ENCODE measurements around the gene KCNG4. TPM values are rescaled to one million over a fixed set of nuclear protein-coding genes. Genes with fewer than 3 reads are reported as not detected.

Gene KCNG4
- total RNA-seq, 1 donor from 2014 or later, result not detected

DNA sequence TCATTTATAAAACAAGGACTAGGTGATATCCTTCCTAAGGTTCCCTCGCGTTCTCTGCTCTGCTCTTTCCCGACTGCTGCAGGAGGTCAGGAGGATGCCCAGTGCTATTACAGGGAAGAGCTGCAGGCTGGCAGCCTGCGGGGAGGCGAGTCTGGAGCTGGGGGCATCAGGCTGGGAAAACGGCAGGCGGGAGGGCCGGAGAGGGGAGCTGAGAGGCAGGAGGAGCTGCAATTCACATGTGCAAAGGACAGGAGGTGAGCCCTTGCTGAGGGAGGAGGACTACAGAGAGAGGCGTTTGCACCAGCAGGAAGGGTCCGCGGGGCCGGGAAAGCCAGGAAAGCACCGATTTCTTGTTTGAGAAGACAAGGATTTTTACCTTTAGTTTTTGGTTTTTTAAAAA is 40.7 kb downstream of the KCNG4 start:
- Mint-ChIP-seq H3K36me3 (ENCODE audit: unreplicated experiment) (no peaks in the 10 kb centered on the region), H3K27me3 (ENCODE audit: unreplicated experiment) (peaks cover 42% of the 10 kb centered on the region), H3K27ac (ENCODE audit: unreplicated experiment) (no peak overlapping the region), H3K9me3 (ENCODE audit: unreplicated experiment) (no peaks in the 10 kb centered on the region), H3K4me1 (ENCODE audit: unreplicated experiment) (peaks cover 9% of the 10 kb centered on the region), H3K4me3 (ENCODE audit: unreplicated experiment) (no peak overlapping the region)
- TF ChIP-seq CTCF (IDR thresholded peaks at IDR 0.05), result no peak
- no peak for DNase-seq (ENCODE audit: extremely low spot score, unreplicated experiment)

GRCh38 chr16:84198401-84198800 is 41.4 kb downstream of the KCNG4 start:
- DNase-seq (ENCODE audit: extremely low spot score, unreplicated experiment), result peak; percentile 89
- no peaks in the 10 kb centered on the region for H3K36me3 Mint-ChIP-seq (ENCODE audit: unreplicated experiment)
- H3K9me3 Mint-ChIP-seq (ENCODE audit: unreplicated experiment), result no peaks in the 10 kb centered on the region
- TF ChIP-seq CTCF (IDR thresholded peaks at IDR 0.05), result no peak
- H3K27me3 Mint-ChIP-seq (ENCODE audit: unreplicated experiment), result peaks cover 44% of the 10 kb centered on the region
- peaks cover 9% of the 10 kb centered on the region for H3K4me1 Mint-ChIP-seq (ENCODE audit: unreplicated experiment)
- no peak overlapping the region for H3K27ac Mint-ChIP-seq (ENCODE audit: unreplicated experiment)
- H3K4me3 Mint-ChIP-seq (ENCODE audit: unreplicated experiment), result no peak overlapping the region

DNA sequence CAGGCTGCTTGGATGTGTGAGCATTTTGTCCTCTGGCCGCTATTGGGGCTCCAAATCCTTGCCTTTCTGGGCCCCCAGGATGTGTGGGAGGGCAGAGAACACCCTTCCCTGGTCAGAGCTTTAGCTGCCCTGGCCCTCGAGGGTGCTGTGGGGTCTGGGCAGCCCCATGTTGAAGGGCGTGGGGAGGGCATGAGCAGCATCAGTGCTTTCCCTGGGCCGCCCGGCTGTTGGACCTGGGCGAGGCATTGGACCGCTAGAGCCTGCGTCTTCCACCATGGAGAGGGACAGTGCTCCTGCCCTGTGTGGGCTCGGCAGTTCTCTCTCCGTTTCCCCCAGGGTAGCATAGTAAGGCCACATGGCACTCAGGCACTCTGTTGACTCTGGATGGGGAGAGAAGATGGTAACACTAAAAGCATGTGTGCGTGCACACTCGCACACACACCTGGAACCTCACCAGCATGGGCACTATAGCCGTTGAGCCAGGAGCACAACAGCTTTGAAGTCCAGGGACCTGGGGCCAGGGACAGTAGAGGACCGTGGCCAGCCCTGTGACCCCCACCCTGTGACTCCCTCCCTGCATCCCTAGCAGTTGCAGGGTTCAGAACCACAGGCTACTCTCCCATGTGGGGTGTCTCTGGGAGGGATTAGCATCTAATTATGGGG is 42.2 kb downstream of the KCNG4 start:
- H3K4me1 Mint-ChIP-seq (ENCODE audit: unreplicated experiment), result peaks cover 9% of the 10 kb centered on the region
- DNase-seq (ENCODE audit: extremely low spot score, unreplicated experiment), result no peak
- H3K9me3 Mint-ChIP-seq (ENCODE audit: unreplicated experiment), result no peaks in the 10 kb centered on the region
- H3K36me3 Mint-ChIP-seq (ENCODE audit: unreplicated experiment), result no peaks in the 10 kb centered on the region
- no peak for TF ChIP-seq CTCF (IDR thresholded peaks at IDR 0.05)
- H3K27me3 Mint-ChIP-seq (ENCODE audit: unreplicated experiment), result peaks cover 48% of the 10 kb centered on the region
- H3K4me3 Mint-ChIP-seq (ENCODE audit: unreplicated experiment), result no peak overlapping the region
- H3K27ac Mint-ChIP-seq (ENCODE audit: unreplicated experiment), result no peak overlapping the region

DNA sequence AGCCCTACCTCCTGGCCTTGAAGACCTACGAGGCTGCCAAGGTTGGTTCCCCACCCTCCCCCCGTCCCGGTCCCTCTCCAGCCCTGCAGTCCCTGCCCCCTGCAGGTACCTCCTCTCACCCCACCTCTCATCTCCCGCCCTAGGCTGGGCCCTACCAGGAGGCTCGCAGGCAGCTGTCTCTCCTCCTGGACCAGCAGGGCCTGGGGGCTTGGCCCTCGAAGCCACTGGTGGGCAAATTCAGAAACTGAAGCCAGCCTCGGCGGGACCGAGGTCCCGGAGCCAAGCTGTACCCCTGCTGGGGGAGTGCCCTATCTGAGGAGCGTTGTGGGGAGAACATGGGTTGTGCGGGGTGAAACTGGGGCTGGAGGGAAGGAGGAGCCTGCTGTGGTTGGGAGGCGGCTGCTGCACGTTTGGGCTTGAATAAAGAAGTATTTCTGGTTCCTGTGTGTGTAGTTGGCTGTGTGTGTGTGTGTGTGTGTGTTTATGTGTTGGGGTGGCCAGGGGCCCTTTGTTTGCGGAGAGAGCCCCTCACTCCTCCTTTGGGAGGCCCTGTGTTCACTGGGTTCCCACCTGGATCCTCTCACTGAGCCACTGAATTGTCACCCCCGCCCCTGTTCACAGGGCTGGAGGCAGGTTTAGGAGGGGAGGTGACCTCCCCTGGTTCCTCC is 43.0 kb downstream of the KCNG4 start:
- Mint-ChIP-seq H3K9me3 (ENCODE audit: unreplicated experiment) (no peaks in the 10 kb centered on the region), H3K36me3 (ENCODE audit: unreplicated experiment) (no peaks in the 10 kb centered on the region), H3K4me1 (ENCODE audit: unreplicated experiment) (peaks cover 9% of the 10 kb centered on the region), H3K4me3 (ENCODE audit: unreplicated experiment) (no peak overlapping the region), H3K27me3 (ENCODE audit: unreplicated experiment) (peaks cover 43% of the 10 kb centered on the region), H3K27ac (ENCODE audit: unreplicated experiment) (no peak overlapping the region)
- DNase-seq (ENCODE audit: extremely low spot score, unreplicated experiment), result no peak
- TF ChIP-seq CTCF (IDR thresholded peaks at IDR 0.05), result no peak

GRCh38 chr16:84196101-84196500 is 43.7 kb downstream of the KCNG4 start:
- H3K4me3 Mint-ChIP-seq (ENCODE audit: unreplicated experiment), result no peak overlapping the region
- DNase-seq (ENCODE audit: extremely low spot score, unreplicated experiment), result no peak
- H3K27ac Mint-ChIP-seq (ENCODE audit: unreplicated experiment), result no peak overlapping the region
- no peaks in the 10 kb centered on the region for H3K9me3 Mint-ChIP-seq (ENCODE audit: unreplicated experiment)
- TF ChIP-seq CTCF (IDR thresholded peaks at IDR 0.05), result no peak
- no peaks in the 10 kb centered on the region for H3K36me3 Mint-ChIP-seq (ENCODE audit: unreplicated experiment)
- H3K27me3 Mint-ChIP-seq (ENCODE audit: unreplicated experiment), result peaks cover 40% of the 10 kb centered on the region
- peaks cover 9% of the 10 kb centered on the region for H3K4me1 Mint-ChIP-seq (ENCODE audit: unreplicated experiment)
